NCI-H2107 (cell line): ENCODE measurements around the gene HOXC12.

Experiments used
- DNase-seq: peaks from one replicate; lab custom pipeline; 2025; lab: John Stamatoyannopoulos, UW

Gene HOXC12

GRCh38 chr12:53972152-53972702, 17.5 kb downstream of the HOXC12 start:
- no peak for DNase-seq

GRCh38 chr12:53972722-53973235, 18.1 kb downstream of the HOXC12 start, which contains the start of gene HOXC11:
HOXC11 (plus strand) TSS chr12:53973126; CDS start chr12:53973242, 116 bp downstream.
- no peak for DNase-seq

GRCh38 chr12:53973236-53974042, 18.7 kb downstream of the HOXC12 start:
- DNase-seq, result no peak

DNA sequence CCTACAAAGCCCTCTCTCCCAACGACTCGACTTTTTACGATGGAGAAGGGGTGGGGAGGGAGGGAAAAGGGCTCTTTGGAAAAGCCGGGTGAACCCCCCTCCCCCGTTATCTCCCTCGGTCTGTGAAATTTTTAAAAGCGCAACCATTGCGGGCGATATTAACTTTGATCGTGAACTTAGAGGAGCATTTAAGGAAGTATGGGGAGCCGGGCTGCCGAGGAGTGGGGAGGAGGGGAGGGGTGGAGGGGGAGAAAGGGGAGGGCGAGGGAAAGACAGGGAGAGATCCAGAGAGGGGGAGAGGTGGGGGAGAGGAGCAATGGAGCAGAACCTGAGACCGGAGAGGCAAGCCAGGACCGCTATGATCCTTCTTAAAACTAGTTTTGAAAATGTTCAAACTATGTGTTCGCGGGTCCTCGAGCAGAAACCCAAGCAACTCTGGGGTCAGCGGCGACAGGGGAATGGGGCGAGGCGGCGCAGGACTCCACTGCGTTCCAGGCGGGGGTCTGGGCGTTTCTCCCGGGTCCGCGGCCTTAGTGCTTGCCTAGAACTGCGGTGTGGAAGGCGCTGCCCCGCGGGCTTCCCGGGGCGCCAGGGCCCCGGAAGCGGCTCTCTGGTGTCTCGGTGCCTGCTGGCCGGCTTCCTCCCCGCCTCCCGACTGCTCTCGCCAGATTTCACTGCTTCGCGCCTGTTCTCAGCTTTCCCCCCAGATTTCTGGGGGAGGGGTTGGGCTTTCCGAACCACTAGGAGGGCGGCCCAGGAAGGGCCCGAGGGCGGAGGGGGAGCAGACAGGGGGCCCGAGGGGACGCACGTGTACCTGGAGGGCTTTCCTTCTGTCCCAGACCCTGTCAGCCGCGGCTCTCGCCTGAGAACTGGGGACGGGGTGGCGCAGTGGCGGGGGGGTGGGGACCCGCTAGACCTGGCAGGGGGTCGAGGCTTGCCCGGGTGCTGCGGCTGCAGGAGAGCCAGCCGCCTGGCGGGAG, 19.7 kb downstream of the HOXC12 start, which contains the start of gene HOTAIR:
TSS of gene HOTAIR (minus strand) at position 871 of the 980 bp plus-strand sequence.
- DNase-seq, result no peak

DNA sequence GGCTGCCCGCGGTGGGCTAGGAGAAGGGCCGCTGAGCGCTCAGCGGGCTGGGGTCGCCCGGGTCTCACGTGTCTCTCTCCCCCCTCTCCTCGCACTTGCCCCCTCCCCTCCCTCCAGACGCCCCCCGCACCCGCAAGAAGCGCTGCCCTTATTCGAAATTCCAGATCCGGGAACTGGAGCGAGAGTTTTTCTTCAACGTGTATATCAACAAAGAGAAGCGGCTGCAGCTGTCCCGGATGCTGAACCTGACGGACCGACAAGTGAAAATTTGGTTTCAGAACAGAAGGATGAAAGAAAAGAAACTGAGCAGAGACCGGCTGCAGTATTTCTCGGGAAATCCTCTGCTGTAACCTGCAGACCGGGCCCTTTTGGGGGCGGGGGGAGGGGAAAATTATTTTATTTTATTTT, 20.4 kb downstream of the HOXC12 start:
- DNase-seq, result no peak

GRCh38 chr12:53975479-53976152, 20.9 kb downstream of the HOXC12 start:
- DNase-seq, result no peak

- no peak for DNase-seq
Measured at GRCh38 chr12:53976172-53976822, 21.6 kb downstream of the HOXC12 start.

DNA sequence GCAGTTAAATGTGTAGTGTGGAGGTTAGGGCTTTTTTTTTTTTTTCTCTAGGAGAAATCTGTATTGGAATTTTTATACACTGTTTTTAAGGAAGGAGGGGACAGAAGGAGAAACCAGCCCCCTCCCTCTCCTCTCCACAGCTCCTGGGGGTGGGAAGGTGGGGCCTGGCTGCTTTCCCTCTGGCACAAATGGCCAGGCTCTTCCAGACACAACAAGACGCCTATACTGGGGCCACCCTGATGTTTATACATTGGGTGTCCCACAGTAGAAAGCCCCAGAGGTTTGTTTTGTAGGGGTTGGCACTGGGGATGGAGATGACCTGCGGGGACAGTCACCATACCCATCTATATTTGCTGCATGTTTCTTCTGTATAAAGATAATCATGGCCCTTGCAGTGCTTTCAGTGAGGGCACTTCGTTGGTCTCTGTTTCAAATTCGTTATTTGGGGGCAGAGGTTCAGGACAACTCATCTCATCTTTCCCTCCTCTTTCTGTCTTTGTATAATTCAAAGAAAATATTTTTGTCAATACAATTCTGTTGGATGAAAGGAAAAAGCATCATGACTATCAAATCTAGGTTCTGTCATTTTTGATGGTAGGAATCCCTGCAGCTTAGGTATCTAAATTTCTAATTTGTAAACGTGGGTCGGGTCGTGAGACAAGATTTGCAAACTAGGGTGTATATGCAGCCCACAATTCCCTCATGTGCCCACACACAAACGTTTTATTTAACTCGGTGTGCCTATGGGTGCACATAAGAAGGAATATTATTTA, 22.3 kb downstream of the HOXC12 start:
- DNase-seq, result no peak

- no peak for DNase-seq
Measured at GRCh38 chr12:53977596-53978445, 23.1 kb downstream of the HOXC12 start.

- DNase-seq, result no peak
Measured at GRCh38 chr12:53978477-53979356, 24.0 kb downstream of the HOXC12 start.

DNA sequence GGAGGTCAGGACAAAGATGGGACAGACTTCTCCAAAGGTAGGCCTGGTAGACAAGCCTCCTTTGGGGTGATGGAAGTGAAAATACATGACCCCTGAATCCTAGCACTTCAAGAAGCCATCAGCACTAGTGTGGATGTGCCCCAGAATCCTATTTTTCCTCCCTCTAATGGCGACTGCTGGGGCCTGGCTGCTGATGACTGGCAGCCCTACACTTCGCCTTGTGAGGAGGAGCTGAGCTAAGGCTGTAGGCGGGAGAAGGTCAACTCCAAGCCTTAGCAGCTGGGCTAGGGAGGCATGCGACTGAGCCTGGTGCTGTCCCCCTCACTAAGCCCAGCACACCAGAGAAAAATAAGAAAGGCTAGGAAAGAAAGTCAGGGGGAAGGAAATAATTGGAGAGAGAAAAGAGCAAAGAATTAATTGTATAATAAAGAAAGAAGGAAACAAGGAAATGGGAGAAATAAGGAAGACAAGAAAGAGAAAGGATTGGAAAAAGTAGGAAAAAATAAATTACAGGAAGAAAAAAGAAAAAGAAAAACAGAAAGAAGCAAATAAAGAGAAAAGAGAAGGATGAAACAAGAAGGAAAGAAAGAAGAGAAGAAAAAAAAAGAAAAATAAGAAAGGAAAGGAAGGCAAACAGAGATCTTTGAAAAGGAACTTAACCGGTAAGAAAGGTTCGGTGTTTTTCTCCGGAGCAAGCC, 25.6 kb downstream of the HOXC12 start:
- DNase-seq, result no peak

- DNase-seq, result no peak
Measured at GRCh38 chr12:53980802-53981496, 26.2 kb downstream of the HOXC12 start.

DNA sequence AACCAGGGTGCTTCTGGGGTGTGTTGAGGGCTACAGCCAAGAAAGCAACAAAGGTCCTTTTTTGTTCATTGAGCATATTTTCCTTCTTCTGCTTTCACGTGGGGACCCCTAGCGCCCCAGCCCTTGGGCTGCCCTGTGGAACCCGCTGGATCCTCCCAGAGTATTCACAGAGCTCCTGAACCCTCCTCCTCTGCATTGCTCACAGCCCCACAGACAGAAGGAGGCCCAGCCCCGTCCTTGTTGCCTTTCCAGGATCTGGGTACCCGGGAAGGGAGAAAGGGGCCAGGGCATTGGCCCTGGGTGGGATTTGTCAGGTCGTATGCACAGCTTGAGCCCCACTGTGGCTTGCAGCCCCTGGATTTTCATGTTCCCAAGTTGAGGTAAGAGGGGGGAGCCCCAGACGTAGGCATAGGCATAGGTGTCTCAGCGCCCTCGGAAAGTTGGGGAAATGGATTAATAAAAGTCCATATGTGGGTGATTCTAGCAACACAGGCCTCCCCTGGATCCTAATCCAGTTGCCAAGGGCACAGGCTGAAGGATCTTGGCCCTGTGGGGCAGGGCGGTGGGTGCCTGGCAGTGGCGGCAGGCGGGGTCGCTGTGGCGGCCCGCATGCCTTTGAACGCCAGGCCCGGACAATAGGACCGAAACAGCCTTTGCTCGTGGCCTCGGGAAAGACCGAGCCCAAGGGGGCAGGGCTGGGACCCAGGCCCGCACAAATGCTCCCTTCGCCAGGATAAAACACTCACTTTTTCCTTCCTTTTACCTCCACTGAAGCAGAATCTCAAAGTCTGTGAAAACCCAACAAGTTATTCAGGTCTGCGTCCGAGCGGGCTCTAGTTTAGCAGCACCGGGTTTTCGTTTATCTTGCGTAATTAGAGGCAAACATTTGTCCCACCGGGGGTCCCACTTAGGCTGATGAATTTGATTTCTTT, 27.2 kb downstream of the HOXC12 start:
- no peak for DNase-seq

GRCh38 chr12:53982648-53983567, 28.2 kb downstream of the HOXC12 start:
- no peak for DNase-seq

DNA sequence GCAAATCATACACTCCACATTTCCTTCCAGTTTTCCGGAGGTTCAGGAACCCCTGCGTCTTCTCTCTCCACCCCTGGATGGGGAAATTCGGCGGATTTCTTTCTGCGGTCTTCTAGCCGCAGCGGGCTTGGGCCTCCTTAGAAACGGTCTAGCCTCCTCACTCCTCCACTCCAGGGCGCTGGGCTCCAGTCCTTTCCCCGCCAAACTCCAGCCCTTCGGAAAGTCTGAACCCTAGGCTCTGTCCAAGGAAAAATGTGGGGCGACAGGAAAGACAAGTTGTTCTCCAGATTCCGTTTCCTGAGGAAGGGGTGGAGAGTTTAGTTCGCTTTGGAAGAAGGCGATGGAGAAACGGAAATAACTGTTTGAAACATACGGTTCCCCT, 28.9 kb downstream of the HOXC12 start:
- DNase-seq, result no peak
